Kidney capillary endothelial cell (primary cell): ENCODE data around the gene ADAMTSL2.

Experiments
- DNase-seq: peaks from one replicate; pipeline ENCODE4 v3.0.0-alpha.2; 2018; ENCODE audit warnings: low spot score

ADAMTSL2 gene

GRCh38 chr9:133589454-133590227, 55.1 kb downstream of the ADAMTSL2 start:
- no peak for DNase-seq

GRCh38 chr9:133590231-133590855, 55.8 kb downstream of the ADAMTSL2 start:
- DNase-seq = no peak

GRCh38 chr9:133591116-133591910, 56.8 kb downstream of the ADAMTSL2 start:
- DNase-seq = no peak

GRCh38 chr9:133591985-133592384, 57.5 kb downstream of the ADAMTSL2 start:
- no peak for DNase-seq

- DNase-seq = no peak
These were observed 58.4 kb downstream of the ADAMTSL2 start for GRCh38 chr9:133592731-133593409.

GRCh38 chr9:133593587-133594253, 59.2 kb downstream of the ADAMTSL2 start:
- no peak for DNase-seq

GRCh38 chr9:133594310-133594709, 59.8 kb downstream of the ADAMTSL2 start:
- no peak for DNase-seq

GRCh38 chr9:133595910-133596309, 61.4 kb downstream of the ADAMTSL2 start:
- no peak for DNase-seq

- DNase-seq = no peak
These were observed 62.9 kb downstream of the ADAMTSL2 start for GRCh38 chr9:133597316-133597957.

- DNase-seq = no peak
These were observed 64.5 kb downstream of the ADAMTSL2 start for GRCh38 chr9:133598978-133599377.

GRCh38 chr9:133599470-133600173, 65.1 kb downstream of the ADAMTSL2 start:
- DNase-seq = no peak

- DNase-seq = no peak
These were observed 66.2 kb downstream of the ADAMTSL2 start for GRCh38 chr9:133600739-133601138.

GRCh38 chr9:133601746-133602145, 67.2 kb downstream of the ADAMTSL2 start:
- DNase-seq = no peak

GRCh38 chr9:133602277-133602676, 67.8 kb downstream of the ADAMTSL2 start:
- no peak for DNase-seq

GRCh38 chr9:133603135-133603927, 68.8 kb downstream of the ADAMTSL2 start:
- no peak for DNase-seq

GRCh38 chr9:133604214-133604613, 69.7 kb downstream of the ADAMTSL2 start:
- DNase-seq = no peak

GRCh38 chr9:133604856-133605255, 70.4 kb downstream of the ADAMTSL2 start:
- DNase-seq = no peak

- DNase-seq = no peak
These were observed 70.9 kb downstream of the ADAMTSL2 start for GRCh38 chr9:133605446-133605845.

GRCh38 chr9:133605856-133606707, 71.6 kb downstream of the ADAMTSL2 start:
- DNase-seq = no peak
